GM20000 (cell line): ENCODE measurements around the gene LYSMD2.
A peak's percentile ranks its signal among the peaks of the same experiment; 100 is the strongest.

ENCODE experiments used
- DNase-seq: peaks from one replicate; pipeline ENCODE4 v3.0.0; 2012; ENCODE audit warnings: low spot score
- TF ChIP-seq, protein P1 (sequence below): IDR thresholded peaks from 2 replicates; pipeline ENCODE4 v1.5.1; 2012; ENCODE audit warnings: mild to moderate bottlenecking, control low read depth; ENCODE audit errors: extremely low read depth, missing control alignments

Gene LYSMD2

DNA sequence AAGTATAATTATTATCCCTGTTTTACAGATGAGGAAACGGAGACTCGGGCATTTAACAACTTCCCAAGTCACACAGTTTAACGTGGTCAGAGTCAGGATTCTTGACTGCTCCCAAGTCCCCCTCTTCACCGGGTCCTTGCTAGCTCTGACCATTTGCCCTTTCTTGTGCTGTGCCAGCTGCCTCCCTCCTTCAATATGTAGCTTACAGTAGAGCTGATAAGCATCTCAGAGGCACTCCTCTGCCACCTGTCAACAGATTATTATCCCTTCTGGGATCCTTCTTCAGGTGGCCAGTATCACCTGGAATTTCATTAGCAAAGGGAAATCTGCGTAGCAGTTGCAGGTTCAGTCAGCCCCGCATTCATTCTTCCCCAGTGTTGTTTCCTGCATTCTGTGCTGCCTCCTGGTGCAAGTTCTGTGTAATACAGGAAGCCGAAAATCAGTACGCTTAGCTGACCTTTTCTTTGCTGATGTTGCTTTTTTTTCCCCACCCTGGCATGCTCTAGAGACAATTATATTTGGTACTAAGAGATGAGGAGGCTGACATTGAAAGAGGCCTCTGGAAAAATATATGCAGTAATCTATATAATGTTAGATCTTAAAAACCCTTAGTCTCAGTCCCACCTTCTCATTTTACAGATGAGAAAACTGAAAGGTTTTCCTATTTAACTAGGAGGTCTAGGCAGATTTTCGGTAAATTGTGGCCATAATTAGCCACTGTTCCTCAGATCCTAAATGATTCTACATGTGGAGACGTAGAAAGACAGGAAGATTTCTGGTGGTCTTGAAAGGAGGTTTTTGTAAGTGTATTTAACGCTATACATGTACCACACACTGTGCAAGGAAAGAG is 38.7 kb upstream of the LYSMD2 start:
- TF ChIP-seq, protein P1, sequence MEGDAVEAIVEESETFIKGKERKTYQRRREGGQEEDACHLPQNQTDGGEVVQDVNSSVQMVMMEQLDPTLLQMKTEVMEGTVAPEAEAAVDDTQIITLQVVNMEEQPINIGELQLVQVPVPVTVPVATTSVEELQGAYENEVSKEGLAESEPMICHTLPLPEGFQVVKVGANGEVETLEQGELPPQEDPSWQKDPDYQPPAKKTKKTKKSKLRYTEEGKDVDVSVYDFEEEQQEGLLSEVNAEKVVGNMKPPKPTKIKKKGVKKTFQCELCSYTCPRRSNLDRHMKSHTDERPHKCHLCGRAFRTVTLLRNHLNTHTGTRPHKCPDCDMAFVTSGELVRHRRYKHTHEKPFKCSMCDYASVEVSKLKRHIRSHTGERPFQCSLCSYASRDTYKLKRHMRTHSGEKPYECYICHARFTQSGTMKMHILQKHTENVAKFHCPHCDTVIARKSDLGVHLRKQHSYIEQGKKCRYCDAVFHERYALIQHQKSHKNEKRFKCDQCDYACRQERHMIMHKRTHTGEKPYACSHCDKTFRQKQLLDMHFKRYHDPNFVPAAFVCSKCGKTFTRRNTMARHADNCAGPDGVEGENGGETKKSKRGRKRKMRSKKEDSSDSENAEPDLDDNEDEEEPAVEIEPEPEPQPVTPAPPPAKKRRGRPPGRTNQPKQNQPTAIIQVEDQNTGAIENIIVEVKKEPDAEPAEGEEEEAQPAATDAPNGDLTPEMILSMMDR = peak; percentile 65
- DNase-seq = peak; percentile 58

- DNase-seq = no peak
- TF ChIP-seq, protein P1 = no peak
These were observed 37.5 kb upstream of the LYSMD2 start for GRCh38 chr15:51774916-51775315.

- TF ChIP-seq, protein P1 = no peak
- no peak for DNase-seq
These were observed 34.3 kb upstream of the LYSMD2 start for GRCh38 chr15:51771773-51772172.

- TF ChIP-seq, protein P1 = no peak
- DNase-seq = no peak
These were observed 33.4 kb upstream of the LYSMD2 start for GRCh38 chr15:51770902-51771301.

GRCh38 chr15:51768018-51768417 is 30.6 kb upstream of the LYSMD2 start:
- no peak for DNase-seq

GRCh38 chr15:51766341-51766740 is 28.9 kb upstream of the LYSMD2 start:
- TF ChIP-seq, protein P1 = no peak
- no peak for DNase-seq

More at GRCh38 chr15:51768018-51768417, 30.6 kb upstream of the LYSMD2 start:
- TF ChIP-seq, protein P1 = no peak

- no peak for DNase-seq
These were observed 28.3 kb upstream of the LYSMD2 start for GRCh38 chr15:51765751-51766150.

More at GRCh38 chr15:51765751-51766150, 28.3 kb upstream of the LYSMD2 start:
- TF ChIP-seq, protein P1 = no peak
